WTC11 (cell line): ENCODE measurements around the gene ARHGAP45. TPM values are rescaled to one million over a fixed set of nuclear protein-coding genes. Genes with fewer than 3 reads are reported as not detected.

Experiments used
- ATAC-seq: fragments of 200-7000 bp; cut with Tn5 transposase; 2 replicates; pipeline ENCODE4 v1.10.0; 2021; ENCODE audit warnings: mild to moderate bottlenecking, moderate library complexity
- CTCF ChIA-PET: fragments of 300-600 bp; sonication (Branson Sonifier 250); formaldehyde crosslinking; loops from one replicate; lab custom pipeline; 2021; ENCODE audit warnings: antibody characterized with exemption; lab: Charles Lee
- POLR2A ChIA-PET: fragments of 350-600 bp; sonication (Branson Sonifier 250); formaldehyde crosslinking; loops from one replicate; lab custom pipeline; 2021; ENCODE audit warnings: antibody characterized with exemption; lab: Charles Lee
- DNase-seq: peaks from one replicate; pipeline ENCODE4 v3.0.0; 2021; ENCODE audit warnings: low spot score
- H3K27ac Mint-ChIP-seq: 2 replicates; pipeline ENCODE4 v1.8.0; 2021; ENCODE audit warnings: mixed read lengths
- H3K27me3 Mint-ChIP-seq: 2 replicates; pipeline ENCODE4 v1.8.0; 2021; ENCODE audit warnings: low read depth, mild to moderate bottlenecking, moderate library complexity, mixed read lengths
- H3K36me3 Mint-ChIP-seq: 2 replicates; pipeline ENCODE4 v1.8.0; 2021; ENCODE audit warnings: mixed read lengths
- H3K4me1 Mint-ChIP-seq: 2 replicates; pipeline ENCODE4 v1.8.0; 2022; ENCODE audit warnings: mixed read lengths
- H3K4me3 Mint-ChIP-seq: 2 replicates; pipeline ENCODE4 v1.8.0; 2021; ENCODE audit warnings: mild to moderate bottlenecking, moderate library complexity, mixed read lengths
- H3K9me3 Mint-ChIP-seq: 2 replicates; pipeline ENCODE4 v1.8.0; 2021; ENCODE audit warnings: mixed read lengths
- CREM ChIP-seq: sonication (generic); formaldehyde crosslinking; IDR thresholded peaks from 2 replicates; pipeline ENCODE4 v1.8.1; 2022; ENCODE audit warnings: mild to moderate bottlenecking, missing genetic modification reagents, moderate library complexity
- FOXJ3 ChIP-seq: sonication (generic); formaldehyde crosslinking; IDR thresholded peaks from 2 replicates; pipeline ENCODE4 v1.9.0; 2021; ENCODE audit warnings: missing genetic modification reagents, mild to moderate bottlenecking, borderline replicate concordance
- GRHL2 ChIP-seq: fragments of 250-450 bp; sonication (Bioruptor Pico); IDR thresholded peaks from 2 replicates; pipeline ENCODE4 v1.8.0; 2022; ENCODE audit warnings: mild to moderate bottlenecking, moderate library complexity; ENCODE audit not compliant: insufficient replicate concordance, severe bottlenecking
- HMGA2 ChIP-seq: fragments of 250-450 bp; sonication (Bioruptor Pico); IDR thresholded peaks from 2 replicates; pipeline ENCODE4 v1.4.0; 2021; ENCODE audit warnings: mild to moderate bottlenecking, moderate library complexity
- JUN ChIP-seq: sonication (generic); formaldehyde crosslinking; IDR thresholded peaks from 2 replicates; pipeline ENCODE4 v1.8.0; 2023; ENCODE audit warnings: mild to moderate bottlenecking, missing genetic modification reagents
- MYBL2 ChIP-seq: sonication (generic); formaldehyde crosslinking; IDR thresholded peaks from 2 replicates; pipeline ENCODE4 v1.8.1; 2023; ENCODE audit warnings: mild to moderate bottlenecking, moderate library complexity, missing genetic modification reagents
- PRRX2 ChIP-seq: fragments of 250-450 bp; sonication (Bioruptor Pico); IDR thresholded peaks from 2 replicates; pipeline ENCODE4 v1.8.0; 2021; ENCODE audit warnings: mild to moderate bottlenecking
- TP53 ChIP-seq: sonication (generic); formaldehyde crosslinking; IDR thresholded peaks from 2 replicates; pipeline ENCODE4 v1.8.1; 2023; ENCODE audit warnings: mild to moderate bottlenecking, missing genetic modification reagents
- ZNF263 ChIP-seq: sonication (generic); formaldehyde crosslinking; IDR thresholded peaks from 2 replicates; pipeline ENCODE4 v1.8.1; 2022; ENCODE audit warnings: low read depth, mild to moderate bottlenecking, moderate library complexity, missing genetic modification reagents
- ZNF396 ChIP-seq: fragments of 250-450 bp; sonication (Bioruptor Pico); IDR thresholded peaks from 2 replicates; pipeline ENCODE4 v1.8.0; 2021; ENCODE audit warnings: mild to moderate bottlenecking, moderate library complexity, borderline replicate concordance
- total RNA-seq: library from RNA; stranded (reverse); gene quantifications from 3 replicates; pipeline ENCODE4 v1.2.3, GENCODE V29; 2021
- TF ChIP-seq, protein P1 (sequence below): sonication (generic); formaldehyde crosslinking; IDR thresholded peaks from 2 replicates; pipeline ENCODE4 v1.8.1; 2023; ENCODE audit warnings: mild to moderate bottlenecking, missing genetic modification reagents
- TF ChIP-seq, protein P2 (sequence below): sonication (generic); formaldehyde crosslinking; IDR thresholded peaks from 2 replicates; pipeline ENCODE4 v1.8.0; 2022; ENCODE audit warnings: mild to moderate bottlenecking, missing genetic modification reagents
- TF ChIP-seq, protein P3 (sequence below): sonication (generic); formaldehyde crosslinking; IDR thresholded peaks from 2 replicates; pipeline ENCODE4 v1.8.0; 2023; ENCODE audit warnings: mild to moderate bottlenecking, missing genetic modification reagents
- TF ChIP-seq, protein P4 (sequence below): sonication (generic); formaldehyde crosslinking; IDR thresholded peaks from 2 replicates; pipeline ENCODE4 v1.8.1; 2023; ENCODE audit warnings: mild to moderate bottlenecking, missing genetic modification reagents, moderate library complexity
- TF ChIP-seq, protein P5 (sequence below): sonication (generic); formaldehyde crosslinking; conservative IDR thresholded peaks from 2 replicates; pipeline ENCODE4 v1.8.1; 2022; ENCODE audit warnings: mild to moderate bottlenecking, missing genetic modification reagents
- TF ChIP-seq, protein P6 (sequence below): sonication (generic); formaldehyde crosslinking; IDR thresholded peaks from 2 replicates; pipeline ENCODE4 v1.8.1; 2023; ENCODE audit warnings: mild to moderate bottlenecking, moderate library complexity, missing genetic modification reagents
- TF ChIP-seq, protein P7 (sequence below): sonication (generic); formaldehyde crosslinking; IDR thresholded peaks from 2 replicates; pipeline ENCODE4 v1.8.1; 2023; ENCODE audit warnings: mild to moderate bottlenecking, missing genetic modification reagents

Gene ARHGAP45
- total RNA-seq, 1 experiment from 2014 or later: 40.9 TPM

DNA sequence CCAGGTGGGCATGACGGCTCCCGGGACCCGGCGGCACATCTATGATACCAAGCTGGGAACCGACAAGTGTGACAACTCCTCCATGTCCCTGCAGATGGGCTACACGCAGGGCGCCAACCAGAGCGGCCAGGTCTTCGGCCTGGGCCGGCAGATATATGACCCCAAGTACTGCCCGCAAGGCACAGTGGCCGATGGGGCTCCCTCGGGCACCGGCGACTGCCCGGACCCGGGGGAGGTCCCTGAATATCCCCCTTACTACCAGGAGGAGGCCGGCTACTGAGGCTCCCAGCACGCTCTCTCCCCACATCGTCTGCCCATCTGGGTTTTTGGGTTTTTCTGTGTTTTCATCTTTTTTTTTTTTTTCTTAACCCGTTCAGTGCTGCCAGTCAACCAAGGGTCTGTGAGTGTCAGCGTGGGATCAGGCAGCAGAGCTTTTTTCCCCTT is 29.3 kb upstream of the ARHGAP45 start:
- H3K4me3 Mint-ChIP-seq: no peak overlapping the region
- POLR2A ChIA-PET: interaction anchor here (0.7 to 3.1 kb wide), 3 partner anchors 9 to 27 kb away, joined by 3 to 14 read pairs (median 5); partner anchors contain the start of gene CNN2
- no peaks in the 10 kb centered on the region for H3K27me3 Mint-ChIP-seq
- H3K9me3 Mint-ChIP-seq: no peaks in the 10 kb centered on the region
- TF ChIP-seq PRRX2 (CRISPR knock-in tag) (no peak), JUN (no peak), HMGA2 (CRISPR knock-in tag) (no peak), CREM (CRISPR knock-in tag) (no peak)
- TF ChIP-seq, protein P1, sequence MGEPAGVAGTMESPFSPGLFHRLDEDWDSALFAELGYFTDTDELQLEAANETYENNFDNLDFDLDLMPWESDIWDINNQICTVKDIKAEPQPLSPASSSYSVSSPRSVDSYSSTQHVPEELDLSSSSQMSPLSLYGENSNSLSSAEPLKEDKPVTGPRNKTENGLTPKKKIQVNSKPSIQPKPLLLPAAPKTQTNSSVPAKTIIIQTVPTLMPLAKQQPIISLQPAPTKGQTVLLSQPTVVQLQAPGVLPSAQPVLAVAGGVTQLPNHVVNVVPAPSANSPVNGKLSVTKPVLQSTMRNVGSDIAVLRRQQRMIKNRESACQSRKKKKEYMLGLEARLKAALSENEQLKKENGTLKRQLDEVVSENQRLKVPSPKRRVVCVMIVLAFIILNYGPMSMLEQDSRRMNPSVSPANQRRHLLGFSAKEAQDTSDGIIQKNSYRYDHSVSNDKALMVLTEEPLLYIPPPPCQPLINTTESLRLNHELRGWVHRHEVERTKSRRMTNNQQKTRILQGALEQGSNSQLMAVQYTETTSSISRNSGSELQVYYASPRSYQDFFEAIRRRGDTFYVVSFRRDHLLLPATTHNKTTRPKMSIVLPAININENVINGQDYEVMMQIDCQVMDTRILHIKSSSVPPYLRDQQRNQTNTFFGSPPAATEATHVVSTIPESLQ: no peak
- TF ChIP-seq, protein P2, sequence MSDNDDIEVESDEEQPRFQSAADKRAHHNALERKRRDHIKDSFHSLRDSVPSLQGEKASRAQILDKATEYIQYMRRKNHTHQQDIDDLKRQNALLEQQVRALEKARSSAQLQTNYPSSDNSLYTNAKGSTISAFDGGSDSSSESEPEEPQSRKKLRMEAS (CRISPR knock-in tag): no peak
- TF ChIP-seq, protein P3, sequence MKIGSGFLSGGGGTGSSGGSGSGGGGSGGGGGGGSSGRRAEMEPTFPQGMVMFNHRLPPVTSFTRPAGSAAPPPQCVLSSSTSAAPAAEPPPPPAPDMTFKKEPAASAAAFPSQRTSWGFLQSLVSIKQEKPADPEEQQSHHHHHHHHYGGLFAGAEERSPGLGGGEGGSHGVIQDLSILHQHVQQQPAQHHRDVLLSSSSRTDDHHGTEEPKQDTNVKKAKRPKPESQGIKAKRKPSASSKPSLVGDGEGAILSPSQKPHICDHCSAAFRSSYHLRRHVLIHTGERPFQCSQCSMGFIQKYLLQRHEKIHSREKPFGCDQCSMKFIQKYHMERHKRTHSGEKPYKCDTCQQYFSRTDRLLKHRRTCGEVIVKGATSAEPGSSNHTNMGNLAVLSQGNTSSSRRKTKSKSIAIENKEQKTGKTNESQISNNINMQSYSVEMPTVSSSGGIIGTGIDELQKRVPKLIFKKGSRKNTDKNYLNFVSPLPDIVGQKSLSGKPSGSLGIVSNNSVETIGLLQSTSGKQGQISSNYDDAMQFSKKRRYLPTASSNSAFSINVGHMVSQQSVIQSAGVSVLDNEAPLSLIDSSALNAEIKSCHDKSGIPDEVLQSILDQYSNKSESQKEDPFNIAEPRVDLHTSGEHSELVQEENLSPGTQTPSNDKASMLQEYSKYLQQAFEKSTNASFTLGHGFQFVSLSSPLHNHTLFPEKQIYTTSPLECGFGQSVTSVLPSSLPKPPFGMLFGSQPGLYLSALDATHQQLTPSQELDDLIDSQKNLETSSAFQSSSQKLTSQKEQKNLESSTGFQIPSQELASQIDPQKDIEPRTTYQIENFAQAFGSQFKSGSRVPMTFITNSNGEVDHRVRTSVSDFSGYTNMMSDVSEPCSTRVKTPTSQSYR: no peak
- CTCF ChIA-PET: no interaction called here
- peaks cover 12% of the 10 kb centered on the region for H3K4me1 Mint-ChIP-seq
- H3K36me3 Mint-ChIP-seq: peaks cover 36% of the 10 kb centered on the region
- no peak overlapping the region for H3K27ac Mint-ChIP-seq
- DNase-seq: no peak
- no peak for ATAC-seq

DNA sequence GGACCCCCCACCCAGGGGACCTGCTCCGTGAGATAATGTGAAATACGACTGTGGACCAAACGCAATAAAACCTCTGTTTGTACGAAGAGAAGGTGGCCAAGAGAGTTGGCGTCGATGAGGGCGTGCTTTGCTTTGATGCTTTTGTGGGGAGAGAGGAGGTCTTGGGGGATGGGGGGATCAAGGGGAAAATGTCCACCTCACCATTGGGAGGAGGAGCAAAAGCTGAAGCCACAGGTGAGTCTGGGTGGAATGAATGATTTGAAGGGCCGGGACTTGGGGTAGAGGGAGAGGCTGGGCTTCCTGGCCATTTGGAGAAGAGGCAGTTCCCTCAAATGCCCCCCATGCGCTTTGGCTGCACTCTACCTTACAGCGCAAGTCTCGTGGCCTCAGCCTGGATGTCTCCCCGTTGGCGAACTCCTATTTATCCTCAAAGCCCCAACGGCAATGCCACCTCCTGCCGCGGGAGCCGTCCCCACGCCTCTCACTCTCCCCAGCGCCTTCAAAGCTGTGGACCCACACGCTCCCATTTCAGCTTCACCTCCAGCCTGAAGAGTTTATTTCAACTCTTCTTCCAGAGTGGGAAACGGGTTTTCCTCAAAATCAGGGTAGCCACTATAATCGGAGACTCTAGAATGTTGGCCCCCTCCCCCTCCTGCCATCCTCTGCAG is 27.9 kb upstream of the ARHGAP45 start:
- POLR2A ChIA-PET: interaction anchor here (0.5 to 3.2 kb wide), 9 partner anchors 7 to 179 kb away, joined by 3 to 70 read pairs (median 4); partner anchors contain the start of genes ARHGAP45, CNN2 and RNU6-2
- peaks cover 12% of the 10 kb centered on the region for H3K4me1 Mint-ChIP-seq
- peak overlapping the region; percentile 84 for H3K4me3 Mint-ChIP-seq
- no peaks in the 10 kb centered on the region for H3K9me3 Mint-ChIP-seq
- H3K27ac Mint-ChIP-seq: peak overlapping the region; percentile 90
- H3K36me3 Mint-ChIP-seq: peaks cover 28% of the 10 kb centered on the region
- TF ChIP-seq, protein P4, sequence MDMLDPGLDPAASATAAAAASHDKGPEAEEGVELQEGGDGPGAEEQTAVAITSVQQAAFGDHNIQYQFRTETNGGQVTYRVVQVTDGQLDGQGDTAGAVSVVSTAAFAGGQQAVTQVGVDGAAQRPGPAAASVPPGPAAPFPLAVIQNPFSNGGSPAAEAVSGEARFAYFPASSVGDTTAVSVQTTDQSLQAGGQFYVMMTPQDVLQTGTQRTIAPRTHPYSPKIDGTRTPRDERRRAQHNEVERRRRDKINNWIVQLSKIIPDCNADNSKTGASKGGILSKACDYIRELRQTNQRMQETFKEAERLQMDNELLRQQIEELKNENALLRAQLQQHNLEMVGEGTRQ (CRISPR knock-in tag): no peak
- no peak for TF ChIP-seq ZNF263 (CRISPR knock-in tag)
- no peak for TF ChIP-seq TP53
- TF ChIP-seq FOXJ3 (CRISPR knock-in tag): no peak
- TF ChIP-seq, protein P5, sequence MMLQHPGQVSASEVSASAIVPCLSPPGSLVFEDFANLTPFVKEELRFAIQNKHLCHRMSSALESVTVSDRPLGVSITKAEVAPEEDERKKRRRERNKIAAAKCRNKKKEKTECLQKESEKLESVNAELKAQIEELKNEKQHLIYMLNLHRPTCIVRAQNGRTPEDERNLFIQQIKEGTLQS (CRISPR knock-in tag): no peak
- TF ChIP-seq, protein P6, sequence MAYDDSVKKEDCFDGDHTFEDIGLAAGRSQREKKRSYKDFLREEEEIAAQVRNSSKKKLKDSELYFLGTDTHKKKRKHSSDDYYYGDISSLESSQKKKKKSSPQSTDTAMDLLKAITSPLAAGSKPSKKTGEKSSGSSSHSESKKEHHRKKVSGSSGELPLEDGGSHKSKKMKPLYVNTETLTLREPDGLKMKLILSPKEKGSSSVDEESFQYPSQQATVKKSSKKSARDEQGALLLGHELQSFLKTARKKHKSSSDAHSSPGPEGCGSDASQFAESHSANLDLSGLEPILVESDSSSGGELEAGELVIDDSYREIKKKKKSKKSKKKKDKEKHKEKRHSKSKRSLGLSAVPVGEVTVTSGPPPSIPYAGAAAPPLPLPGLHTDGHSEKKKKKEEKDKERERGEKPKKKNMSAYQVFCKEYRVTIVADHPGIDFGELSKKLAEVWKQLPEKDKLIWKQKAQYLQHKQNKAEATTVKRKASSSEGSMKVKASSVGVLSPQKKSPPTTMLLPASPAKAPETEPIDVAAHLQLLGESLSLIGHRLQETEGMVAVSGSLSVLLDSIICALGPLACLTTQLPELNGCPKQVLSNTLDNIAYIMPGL: no peak
- TF ChIP-seq GRHL2 (CRISPR knock-in tag): no peak
- TF ChIP-seq ZNF396: no peak
- TF ChIP-seq, protein P7, sequence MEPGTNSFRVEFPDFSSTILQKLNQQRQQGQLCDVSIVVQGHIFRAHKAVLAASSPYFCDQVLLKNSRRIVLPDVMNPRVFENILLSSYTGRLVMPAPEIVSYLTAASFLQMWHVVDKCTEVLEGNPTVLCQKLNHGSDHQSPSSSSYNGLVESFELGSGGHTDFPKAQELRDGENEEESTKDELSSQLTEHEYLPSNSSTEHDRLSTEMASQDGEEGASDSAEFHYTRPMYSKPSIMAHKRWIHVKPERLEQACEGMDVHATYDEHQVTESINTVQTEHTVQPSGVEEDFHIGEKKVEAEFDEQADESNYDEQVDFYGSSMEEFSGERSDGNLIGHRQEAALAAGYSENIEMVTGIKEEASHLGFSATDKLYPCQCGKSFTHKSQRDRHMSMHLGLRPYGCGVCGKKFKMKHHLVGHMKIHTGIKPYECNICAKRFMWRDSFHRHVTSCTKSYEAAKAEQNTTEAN (CRISPR knock-in tag): no peak
- TF ChIP-seq MYBL2 (CRISPR knock-in tag): no peak
- ATAC-seq (no peak), DNase-seq (no peak)
- CTCF ChIA-PET: interaction anchor here (0.5 to 3.4 kb wide), 12 partner anchors 10 to 182 kb away, joined by 3 to 29 read pairs (median 5); partner anchors contain the start of genes ARHGAP45 and CNN2
- H3K27me3 Mint-ChIP-seq: no peaks in the 10 kb centered on the region
